AG04449 (cell line): Measurements from ENCODE around the gene TTC3.

Experiments used
- CTCF ChIA-PET: fragments of 350-600 bp; formaldehyde crosslinking; extraction: SDS; loops from one replicate; lab custom pipeline; 2021; ENCODE audit warnings: antibody characterized with exemption; lab: Yijun Ruan, JAX
- POLR2A ChIA-PET: fragments of 400-600, 350-600 bp; formaldehyde crosslinking; extraction: SDS; loops from one replicate; lab custom pipeline; 2020; ENCODE audit warnings: antibody characterized with exemption, inconsistent platforms; lab: Yijun Ruan, JAX
- DNase-seq: peaks from one replicate; pipeline ENCODE4 v3.0.0-alpha.2; 2010; ENCODE audit warnings: low read depth, low spot score
- H3K4me3 ChIP-seq: 2 replicates; pipeline ENCODE4 v1.5.1; 2011; ENCODE audit warnings: low read depth, mild to moderate bottlenecking, control low read depth, low read length
- TF ChIP-seq, protein P1 (sequence below): IDR thresholded peaks from one replicate; pipeline ENCODE4 v1.5.1; 2011; ENCODE audit warnings: mild to moderate bottlenecking, moderate library complexity, low read length, control low read depth, inconsistent platforms; ENCODE audit not compliant: insufficient read depth; ENCODE audit errors: missing control alignments

TTC3 gene

DNA sequence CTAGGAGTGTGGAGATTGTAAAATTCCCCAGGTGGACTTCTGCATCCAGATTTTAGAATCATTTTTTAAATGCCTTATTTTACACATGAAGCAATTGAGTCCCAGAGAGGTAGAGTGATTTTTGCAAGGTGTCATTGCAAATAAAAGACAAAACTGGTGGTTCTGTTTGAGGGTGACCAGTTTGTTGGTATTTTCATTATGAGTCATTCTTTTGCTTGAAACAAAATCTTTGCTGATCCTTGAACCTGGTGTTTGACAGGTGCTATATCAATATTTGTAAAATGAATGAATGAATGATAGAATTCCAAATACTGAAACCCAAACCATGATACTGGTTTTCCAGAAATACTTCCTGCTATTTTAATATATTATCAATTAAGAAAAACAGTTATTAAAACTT lies 44.1 kb downstream of the TTC3 start:
- POLR2A ChIA-PET, result no interaction called here

DNA sequence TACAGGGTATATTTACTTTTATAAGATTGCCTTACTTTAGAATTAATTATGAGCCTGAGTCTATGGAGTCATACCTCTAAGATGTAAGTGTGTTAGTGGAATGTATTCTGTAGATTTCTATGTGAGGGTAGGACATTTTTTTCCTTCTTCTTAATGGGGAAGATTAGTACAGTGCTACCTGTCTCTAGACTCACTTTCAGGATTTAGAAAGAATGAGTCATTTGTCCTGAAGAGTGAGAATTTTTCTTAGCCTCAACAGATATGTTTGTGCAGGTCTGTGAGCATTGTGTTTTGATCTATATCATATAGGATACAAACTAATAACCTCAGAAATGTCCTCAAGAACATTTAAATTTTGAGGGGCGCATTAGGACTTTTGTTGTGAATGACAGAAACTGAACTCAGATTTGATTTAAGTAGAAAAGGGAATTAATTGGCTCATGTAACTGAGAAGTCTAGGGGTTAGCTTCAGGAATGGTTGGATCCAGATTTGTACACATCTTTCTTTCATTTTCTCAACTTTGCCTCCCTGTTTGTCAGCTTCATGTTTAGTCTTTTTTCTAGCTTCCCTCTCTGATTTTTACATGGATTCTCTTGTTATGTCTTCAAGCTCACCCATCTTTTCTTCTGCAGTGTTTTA lies 45.3 kb downstream of the TTC3 start:
- no peak for DNase-seq
- CTCF ChIA-PET, result interaction anchor here (1.3 kb wide), 1 partner anchor 141 kb away, joined by 4 read pairs; no protein-coding TSS in a partner anchor
- H3K4me3 ChIP-seq, result no peak overlapping the region
- POLR2A ChIA-PET, result no interaction called here
- TF ChIP-seq, protein P1, sequence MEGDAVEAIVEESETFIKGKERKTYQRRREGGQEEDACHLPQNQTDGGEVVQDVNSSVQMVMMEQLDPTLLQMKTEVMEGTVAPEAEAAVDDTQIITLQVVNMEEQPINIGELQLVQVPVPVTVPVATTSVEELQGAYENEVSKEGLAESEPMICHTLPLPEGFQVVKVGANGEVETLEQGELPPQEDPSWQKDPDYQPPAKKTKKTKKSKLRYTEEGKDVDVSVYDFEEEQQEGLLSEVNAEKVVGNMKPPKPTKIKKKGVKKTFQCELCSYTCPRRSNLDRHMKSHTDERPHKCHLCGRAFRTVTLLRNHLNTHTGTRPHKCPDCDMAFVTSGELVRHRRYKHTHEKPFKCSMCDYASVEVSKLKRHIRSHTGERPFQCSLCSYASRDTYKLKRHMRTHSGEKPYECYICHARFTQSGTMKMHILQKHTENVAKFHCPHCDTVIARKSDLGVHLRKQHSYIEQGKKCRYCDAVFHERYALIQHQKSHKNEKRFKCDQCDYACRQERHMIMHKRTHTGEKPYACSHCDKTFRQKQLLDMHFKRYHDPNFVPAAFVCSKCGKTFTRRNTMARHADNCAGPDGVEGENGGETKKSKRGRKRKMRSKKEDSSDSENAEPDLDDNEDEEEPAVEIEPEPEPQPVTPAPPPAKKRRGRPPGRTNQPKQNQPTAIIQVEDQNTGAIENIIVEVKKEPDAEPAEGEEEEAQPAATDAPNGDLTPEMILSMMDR, result no peak

More for the DNA sequence above, 44.1 kb downstream of the TTC3 start:
- CTCF ChIA-PET, result no interaction called here
- no peak overlapping the region for H3K4me3 ChIP-seq
- TF ChIP-seq, protein P1, result no peak
- no peak for DNase-seq

DNA sequence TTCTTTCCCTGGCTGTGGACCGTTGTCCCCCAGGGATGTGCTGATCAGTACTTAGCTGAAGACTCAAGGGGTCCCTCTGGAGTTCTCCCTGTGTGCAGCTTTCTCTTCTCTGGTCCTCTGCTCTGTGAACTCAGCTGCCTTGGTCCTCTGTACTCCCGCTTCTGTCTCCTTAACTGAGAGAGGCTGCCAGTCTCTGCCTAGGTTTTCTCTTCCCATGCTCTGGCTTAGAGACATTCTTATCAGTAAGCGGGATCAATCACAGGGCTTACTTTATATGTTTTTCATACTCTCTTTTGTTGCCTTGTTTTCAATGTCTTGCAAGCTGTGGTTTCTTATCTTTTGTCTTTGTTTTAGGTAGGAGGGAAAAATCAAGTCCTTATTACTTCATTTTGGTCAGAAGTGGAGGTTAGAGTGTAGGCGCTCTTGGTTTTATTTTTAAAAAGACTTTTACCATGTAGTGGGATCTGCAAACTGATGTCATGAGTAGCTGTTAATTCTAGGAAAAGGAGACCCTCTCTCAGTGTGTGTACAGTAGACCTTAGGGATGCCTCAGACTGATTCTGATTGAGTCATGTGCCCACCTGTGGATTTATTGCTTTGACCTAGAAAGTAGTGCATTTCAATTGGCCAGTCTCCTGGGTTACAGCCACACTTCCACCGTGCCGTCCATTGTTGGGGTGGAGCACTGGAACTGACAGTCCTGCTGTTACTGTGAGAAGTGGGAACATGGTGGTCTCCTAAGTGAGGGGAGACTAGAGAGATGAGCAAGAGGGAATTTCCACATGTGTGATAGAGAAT lies 46.6 kb downstream of the TTC3 start:
- TF ChIP-seq, protein P1, result no peak
- ChIA-PET POLR2A (interaction anchor here (0.7 kb wide), 1 partner anchor 11 kb away, joined by 3 read pairs; no protein-coding TSS in a partner anchor), CTCF (interaction anchor here (0.6 to 1.8 kb wide), 4 partner anchors 22 to 143 kb away, joined by 3 to 4 read pairs (median 4); no protein-coding TSS in a partner anchor)
- H3K4me3 ChIP-seq, result no peak overlapping the region
- no peak for DNase-seq

DNA sequence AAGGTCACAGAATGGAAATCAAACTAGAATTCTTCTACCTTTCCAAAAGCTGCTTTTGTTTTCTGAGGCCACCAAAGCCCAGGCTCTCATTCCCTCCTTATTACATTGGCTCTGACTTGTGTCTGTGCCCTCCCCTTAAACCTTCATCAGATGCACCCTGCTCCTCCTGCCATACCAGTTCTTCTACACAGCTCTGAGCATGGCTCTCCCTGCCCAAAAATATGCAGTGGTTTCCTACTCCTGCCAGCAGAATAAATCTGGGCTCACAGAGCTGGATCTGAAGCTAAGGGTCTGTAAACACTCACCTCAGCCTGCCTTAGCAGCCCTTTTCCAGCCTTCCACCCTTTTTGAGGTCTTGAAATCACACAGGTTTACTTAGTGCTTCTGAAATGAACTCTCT lies 55.0 kb downstream of the TTC3 start:
- no peak for DNase-seq
- TF ChIP-seq, protein P1, result no peak
- ChIA-PET POLR2A (no interaction called here), CTCF (interaction anchor here (0.6 to 1.0 kb wide), 2 partner anchors 17 to 137 kb away, joined by 3 to 4 read pairs; no protein-coding TSS in a partner anchor)
- H3K4me3 ChIP-seq, result no peak overlapping the region

DNA sequence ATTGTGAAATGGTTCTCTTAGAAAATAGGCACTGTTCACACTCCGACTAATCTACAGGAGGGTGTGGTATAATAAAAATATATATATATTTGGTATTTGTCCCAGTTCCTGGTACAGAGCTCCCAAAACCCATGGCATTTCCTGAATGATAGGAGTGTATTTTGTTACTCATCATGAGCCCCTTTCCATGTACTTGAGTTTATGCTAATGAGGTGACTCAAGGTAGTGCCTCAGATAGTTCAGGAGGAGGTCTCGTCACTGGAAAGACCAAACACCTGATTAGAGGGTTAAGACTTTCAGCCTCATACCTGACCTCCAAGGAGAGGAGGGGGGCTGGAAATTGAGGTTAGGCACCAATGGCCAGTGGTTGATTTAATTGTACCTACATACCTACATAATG lies 57.9 kb downstream of the TTC3 start:
- no peak overlapping the region for H3K4me3 ChIP-seq
- TF ChIP-seq, protein P1, result no peak
- CTCF ChIA-PET, result no interaction called here
- no peak for DNase-seq
- POLR2A ChIA-PET, result interaction anchor here (1.2 kb wide), 1 partner anchor 12 kb away, joined by 3 read pairs; no protein-coding TSS in a partner anchor

DNA sequence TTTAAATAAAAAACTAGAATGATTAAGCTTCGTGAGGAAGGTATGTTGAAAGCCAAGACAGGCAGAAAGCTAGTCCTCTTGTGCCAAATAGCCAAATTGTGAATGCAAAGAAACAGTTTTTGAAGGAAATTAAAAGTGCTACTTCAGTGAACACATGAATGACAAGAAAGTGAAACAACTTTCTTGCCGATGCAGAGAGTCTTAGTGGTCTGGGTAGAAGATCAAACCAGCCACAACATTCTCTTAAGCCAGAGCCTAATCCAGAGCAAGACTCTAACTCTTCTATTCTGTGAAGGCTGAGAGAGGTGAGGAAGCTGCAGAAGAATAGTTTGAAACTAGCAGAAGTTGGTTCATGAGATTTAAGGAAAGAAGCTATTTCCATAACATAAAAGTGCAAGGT lies 63.2 kb downstream of the TTC3 start:
- DNase-seq, result no peak
- TF ChIP-seq, protein P1, result no peak
- H3K4me3 ChIP-seq, result no peak overlapping the region
- ChIA-PET CTCF (no interaction called here), POLR2A (no interaction called here)
